ENCODE data around the gene MSH3. TPM values are rescaled to one million over a fixed set of nuclear protein-coding genes. Genes with fewer than 3 reads are reported as not detected.

MSH3 gene
- total RNA-seq, 1 experiment from 2014 or later: 17.2 TPM

DNA sequence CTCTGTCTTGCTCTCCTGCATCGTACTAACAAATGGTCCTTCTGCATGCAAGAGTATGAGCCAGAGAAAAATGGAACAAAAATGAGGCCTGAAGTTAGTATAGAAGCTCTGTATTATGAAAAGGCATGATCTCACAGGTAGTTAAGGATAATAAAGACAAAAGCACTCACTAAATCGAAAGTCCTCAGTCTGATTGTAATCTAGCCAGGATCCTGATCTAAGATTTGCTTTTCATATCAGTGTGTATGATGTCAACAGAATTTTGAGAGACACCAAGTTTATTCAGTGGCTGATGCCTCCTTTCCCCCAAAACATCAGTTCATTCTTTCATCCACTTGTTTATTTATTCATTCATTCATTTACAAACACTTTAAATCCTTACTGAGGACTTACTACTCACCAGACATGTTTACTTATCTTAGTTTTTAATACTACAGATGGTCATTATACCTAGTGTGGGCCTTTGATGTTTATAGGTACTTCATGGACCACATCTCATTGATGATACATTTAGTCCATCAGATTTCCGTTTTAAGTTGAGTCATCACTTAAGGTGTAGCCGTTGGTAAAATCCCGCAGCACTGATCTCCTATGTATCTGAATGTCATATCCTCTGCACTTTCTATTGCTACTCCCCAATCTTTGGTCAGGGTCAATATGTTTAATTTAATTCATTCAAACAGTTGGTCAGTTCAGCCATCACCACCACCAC, 105.6 kb downstream of the MSH3 start:
- no peaks in the 10 kb centered on the region for H3K9me3 Mint-ChIP-seq (ENCODE audit: low read depth, unreplicated experiment)
- no TSS peak for BruUV-seq (replicated peaks)
- CTCF ChIA-PET: no interaction called here

DNA sequence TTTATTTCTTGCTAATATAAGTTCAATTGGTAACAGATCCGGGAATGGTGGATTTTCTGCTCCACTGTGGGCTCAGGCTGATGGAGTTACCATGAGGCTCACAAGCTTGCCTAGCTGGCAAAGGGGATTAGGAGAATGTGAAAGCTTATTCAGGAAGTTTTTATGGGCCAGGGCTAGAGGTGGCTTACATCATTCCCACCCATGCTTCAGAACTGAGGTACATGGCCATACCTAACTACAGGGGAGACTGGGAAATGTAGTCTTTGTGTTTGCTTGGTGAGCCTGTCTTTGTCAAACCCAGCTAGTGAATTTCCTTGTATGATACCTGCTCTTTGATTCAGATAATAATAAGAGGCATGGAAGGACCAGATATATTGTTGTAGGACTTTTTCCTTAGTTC, 106.2 kb downstream of the MSH3 start:
- H3K9me3 Mint-ChIP-seq (ENCODE audit: low read depth, unreplicated experiment): no peaks in the 10 kb centered on the region
- no peaks in the 10 kb centered on the region for H3K36me3 Mint-ChIP-seq (ENCODE audit: insufficient read depth, unreplicated experiment)
- no peak for DNase-seq
- H3K27me3 Mint-ChIP-seq (ENCODE audit: unreplicated experiment): no peaks in the 10 kb centered on the region
- no peaks in the 10 kb centered on the region for H3K4me1 Mint-ChIP-seq (ENCODE audit: low read depth, unreplicated experiment)
- TF ChIP-seq, protein P1, sequence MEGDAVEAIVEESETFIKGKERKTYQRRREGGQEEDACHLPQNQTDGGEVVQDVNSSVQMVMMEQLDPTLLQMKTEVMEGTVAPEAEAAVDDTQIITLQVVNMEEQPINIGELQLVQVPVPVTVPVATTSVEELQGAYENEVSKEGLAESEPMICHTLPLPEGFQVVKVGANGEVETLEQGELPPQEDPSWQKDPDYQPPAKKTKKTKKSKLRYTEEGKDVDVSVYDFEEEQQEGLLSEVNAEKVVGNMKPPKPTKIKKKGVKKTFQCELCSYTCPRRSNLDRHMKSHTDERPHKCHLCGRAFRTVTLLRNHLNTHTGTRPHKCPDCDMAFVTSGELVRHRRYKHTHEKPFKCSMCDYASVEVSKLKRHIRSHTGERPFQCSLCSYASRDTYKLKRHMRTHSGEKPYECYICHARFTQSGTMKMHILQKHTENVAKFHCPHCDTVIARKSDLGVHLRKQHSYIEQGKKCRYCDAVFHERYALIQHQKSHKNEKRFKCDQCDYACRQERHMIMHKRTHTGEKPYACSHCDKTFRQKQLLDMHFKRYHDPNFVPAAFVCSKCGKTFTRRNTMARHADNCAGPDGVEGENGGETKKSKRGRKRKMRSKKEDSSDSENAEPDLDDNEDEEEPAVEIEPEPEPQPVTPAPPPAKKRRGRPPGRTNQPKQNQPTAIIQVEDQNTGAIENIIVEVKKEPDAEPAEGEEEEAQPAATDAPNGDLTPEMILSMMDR (IDR thresholded peaks at IDR 0.05; ENCODE audit: unreplicated experiment): no peak
- CTCF ChIA-PET: no interaction called here
- no peak overlapping the region for H3K27ac Mint-ChIP-seq (ENCODE audit: unreplicated experiment)
- H3K4me3 Mint-ChIP-seq (ENCODE audit: low read depth, unreplicated experiment): no peak overlapping the region
- no TSS peak for BruUV-seq (replicated peaks)
- intact Hi-C loops (cut with micrococcal nuclease; ENCODE audit: unreplicated experiment): no loop called here

More for the DNA sequence above, 105.6 kb downstream of the MSH3 start:
- DNase-seq: no peak
- TF ChIP-seq, protein P1 (IDR thresholded peaks at IDR 0.05; ENCODE audit: unreplicated experiment): no peak
- no peaks in the 10 kb centered on the region for H3K36me3 Mint-ChIP-seq (ENCODE audit: insufficient read depth, unreplicated experiment)
- H3K4me3 Mint-ChIP-seq (ENCODE audit: low read depth, unreplicated experiment): no peak overlapping the region
- H3K27ac Mint-ChIP-seq (ENCODE audit: unreplicated experiment): no peak overlapping the region
- intact Hi-C loops (cut with micrococcal nuclease; ENCODE audit: unreplicated experiment): no loop called here
- H3K4me1 Mint-ChIP-seq (ENCODE audit: low read depth, unreplicated experiment): no peaks in the 10 kb centered on the region
- no peaks in the 10 kb centered on the region for H3K27me3 Mint-ChIP-seq (ENCODE audit: unreplicated experiment)

DNA sequence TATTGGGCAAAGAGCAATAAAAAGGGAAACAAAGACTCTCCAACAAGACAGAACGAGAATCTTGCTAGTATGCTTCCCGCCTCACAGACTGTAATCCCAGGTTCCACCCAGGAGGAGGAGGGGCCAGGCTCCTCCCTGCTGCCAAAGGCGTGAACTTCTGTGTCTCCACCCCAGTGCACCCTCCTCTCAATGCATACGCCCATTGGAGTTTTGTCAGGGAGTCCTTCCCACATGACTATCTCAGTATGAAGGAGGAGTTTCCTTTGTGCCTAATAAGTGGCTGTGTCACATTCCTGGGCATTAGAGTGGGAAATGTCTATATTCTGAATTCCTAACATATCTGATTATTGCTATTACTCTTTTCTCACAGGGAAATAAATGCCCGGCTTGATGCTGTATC, 106.7 kb downstream of the MSH3 start:
- intact Hi-C loops (cut with micrococcal nuclease; ENCODE audit: unreplicated experiment): no loop called here
- H3K4me1 Mint-ChIP-seq (ENCODE audit: low read depth, unreplicated experiment): no peaks in the 10 kb centered on the region

DNA sequence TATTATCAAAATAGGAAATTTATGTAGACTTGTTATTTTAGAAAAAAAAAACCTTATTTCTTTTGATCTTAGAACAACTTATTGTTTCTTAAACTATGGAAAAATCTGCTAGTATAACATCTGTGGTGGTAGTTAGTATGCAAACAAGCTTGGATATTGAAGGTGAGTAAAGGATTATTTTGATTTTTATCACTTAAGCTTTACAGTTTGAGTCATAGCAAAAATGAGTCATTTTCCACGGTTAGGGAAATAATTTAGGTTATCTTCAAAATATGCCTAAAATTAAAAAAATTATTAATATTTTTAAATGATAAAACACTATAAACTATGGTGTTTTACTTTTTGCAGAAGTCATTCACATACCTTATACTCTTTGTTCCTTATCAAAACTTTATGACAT, 107.5 kb downstream of the MSH3 start:
- no TSS peak for BruUV-seq (replicated peaks)
- TF ChIP-seq, protein P1 (IDR thresholded peaks at IDR 0.05; ENCODE audit: unreplicated experiment): no peak
- H3K4me3 Mint-ChIP-seq (ENCODE audit: low read depth, unreplicated experiment): no peak overlapping the region
- CTCF ChIA-PET: interaction anchor here (0.5 kb wide), 1 partner anchor 133 kb away, joined by 7 read pairs; no protein-coding TSS in a partner anchor
- no peaks in the 10 kb centered on the region for H3K27me3 Mint-ChIP-seq (ENCODE audit: unreplicated experiment)
- no peak overlapping the region for H3K27ac Mint-ChIP-seq (ENCODE audit: unreplicated experiment)
- H3K9me3 Mint-ChIP-seq (ENCODE audit: low read depth, unreplicated experiment): no peaks in the 10 kb centered on the region
- no peak for DNase-seq
- intact Hi-C loops (cut with micrococcal nuclease; ENCODE audit: unreplicated experiment): no loop called here
- no peaks in the 10 kb centered on the region for H3K4me1 Mint-ChIP-seq (ENCODE audit: low read depth, unreplicated experiment)
- H3K36me3 Mint-ChIP-seq (ENCODE audit: insufficient read depth, unreplicated experiment): no peaks in the 10 kb centered on the region

More for the DNA sequence above, 106.7 kb downstream of the MSH3 start:
- no peak for DNase-seq
- H3K27ac Mint-ChIP-seq (ENCODE audit: unreplicated experiment): no peak overlapping the region
- TF ChIP-seq, protein P1 (IDR thresholded peaks at IDR 0.05; ENCODE audit: unreplicated experiment): no peak
- H3K27me3 Mint-ChIP-seq (ENCODE audit: unreplicated experiment): no peaks in the 10 kb centered on the region
- no TSS peak for BruUV-seq (replicated peaks)
- CTCF ChIA-PET: interaction anchor here (0.5 kb wide), 1 partner anchor 116 kb away, joined by 3 read pairs; no protein-coding TSS in a partner anchor
- no peak overlapping the region for H3K4me3 Mint-ChIP-seq (ENCODE audit: low read depth, unreplicated experiment)
- no peaks in the 10 kb centered on the region for H3K9me3 Mint-ChIP-seq (ENCODE audit: low read depth, unreplicated experiment)
- H3K36me3 Mint-ChIP-seq (ENCODE audit: insufficient read depth, unreplicated experiment): no peaks in the 10 kb centered on the region

Data from Calu3 (cell line).